ENCODE results near the gene FBN2.

GRCh38 chr5:128498844-128499455 lies 39.1 kb downstream of the FBN2 start:
- no peak for TF ChIP-seq POLR2A (IDR thresholded peaks at IDR 0.05; ENCODE audit: low read length)
- no peak for TF ChIP-seq GATA1 (IDR thresholded peaks at IDR 0.05; ENCODE audit: low read depth, low read length)
